HS-5 (cell line): ENCODE results near the gene RPTOR.

ENCODE experiments used
- DNase-seq: peaks from one replicate; pipeline ENCODE4 v3.0.0-alpha.2; 2012; ENCODE audit warnings: low read depth

The RPTOR gene

DNA sequence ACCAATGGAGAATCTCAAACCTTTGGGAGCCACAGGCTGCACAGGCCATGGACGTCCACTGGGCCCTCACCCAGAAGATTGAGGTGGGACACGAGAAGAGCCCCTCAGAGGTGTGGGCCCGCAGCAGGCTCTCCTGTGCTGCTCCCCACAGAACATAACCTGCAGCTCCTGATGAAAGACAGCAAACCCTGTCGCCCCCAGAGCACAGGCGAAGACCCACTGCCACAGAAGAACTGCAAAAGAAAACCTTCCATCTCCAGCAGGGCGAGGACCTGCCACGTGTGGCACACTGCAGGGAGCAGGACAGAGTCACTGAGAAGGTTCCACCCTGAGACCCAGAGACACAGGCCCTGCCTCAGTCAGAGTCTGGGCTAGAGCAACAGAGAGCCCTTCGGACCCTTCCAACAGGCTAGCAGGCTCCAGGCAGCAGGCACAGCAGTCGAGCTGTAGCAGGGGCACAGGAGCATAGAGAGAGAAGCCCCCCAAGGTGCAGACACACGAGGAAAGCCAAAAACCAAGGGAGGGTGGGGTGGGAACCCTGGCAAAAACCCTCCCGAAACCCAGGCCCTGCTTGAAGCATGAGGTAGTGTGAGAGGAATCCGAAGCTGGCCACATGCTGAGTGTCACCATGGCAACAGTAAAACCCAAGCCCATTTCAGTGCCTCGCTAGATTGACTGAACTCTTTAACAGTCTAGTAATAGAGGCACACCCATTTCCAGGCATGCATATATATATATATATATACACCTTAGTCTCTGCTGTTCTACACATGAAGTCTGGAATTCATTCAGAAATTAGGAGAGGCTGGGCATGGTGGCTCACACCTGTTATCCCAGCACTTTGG is 387.0 kb downstream of the RPTOR start:
- peak; percentile 32 for DNase-seq

DNA sequence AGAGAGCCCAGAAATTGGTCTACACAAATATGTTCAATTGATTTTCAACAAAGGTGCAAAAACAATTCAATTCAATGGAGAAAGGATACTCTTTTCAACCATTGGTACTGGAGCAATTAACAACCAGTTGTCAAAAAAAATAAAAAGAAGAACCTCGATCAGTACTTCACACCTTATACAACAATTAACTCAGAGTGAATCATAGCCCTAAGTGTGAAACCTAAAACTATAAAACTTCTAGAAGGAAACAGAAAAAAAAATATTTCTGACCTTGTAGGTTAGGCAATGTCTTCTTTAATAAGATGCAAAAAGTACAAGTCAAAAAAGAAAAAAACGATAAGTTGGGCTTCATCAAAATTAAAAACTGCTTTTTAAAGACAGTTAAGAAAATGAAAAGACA is 390.9 kb downstream of the RPTOR start:
- DNase-seq = no peak

DNA sequence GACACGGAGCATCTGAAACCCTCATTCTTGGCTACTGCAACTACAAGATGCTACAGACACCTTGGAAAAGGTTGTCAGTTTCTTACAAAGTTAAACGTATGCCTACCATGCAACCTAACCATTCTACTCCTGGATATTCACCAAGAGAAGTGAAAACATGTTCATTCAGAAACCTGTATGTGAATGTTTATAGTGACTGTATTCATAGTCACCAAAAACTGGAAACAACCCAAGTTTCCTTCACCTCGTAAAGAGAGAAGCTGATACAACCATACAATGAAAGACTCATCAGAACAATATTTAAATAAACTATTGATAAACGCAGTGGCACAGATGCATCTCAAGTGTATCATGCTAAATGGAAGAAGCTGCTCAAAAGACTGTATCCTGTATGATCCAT is 391.6 kb downstream of the RPTOR start:
- no peak for DNase-seq

DNA sequence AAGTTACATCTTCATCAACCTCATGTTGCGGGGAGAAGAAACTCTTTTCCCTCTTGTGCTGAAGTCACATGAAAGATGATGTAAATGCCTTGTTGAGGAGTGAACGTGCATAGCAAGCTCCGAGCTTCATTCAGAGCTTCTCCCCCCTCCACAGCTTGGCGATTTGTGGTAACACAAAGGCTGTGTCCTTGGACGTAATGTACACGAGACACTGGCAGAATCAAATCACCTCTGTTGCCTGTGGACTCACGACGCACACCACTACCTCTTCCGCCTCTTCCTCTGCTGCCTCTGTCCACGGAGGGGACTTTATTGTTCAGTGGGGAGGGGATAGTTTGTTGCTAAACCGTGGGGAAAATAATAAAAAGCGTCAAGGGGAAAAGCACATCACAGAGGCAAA is 392.1 kb downstream of the RPTOR start:
- DNase-seq = no peak

DNA sequence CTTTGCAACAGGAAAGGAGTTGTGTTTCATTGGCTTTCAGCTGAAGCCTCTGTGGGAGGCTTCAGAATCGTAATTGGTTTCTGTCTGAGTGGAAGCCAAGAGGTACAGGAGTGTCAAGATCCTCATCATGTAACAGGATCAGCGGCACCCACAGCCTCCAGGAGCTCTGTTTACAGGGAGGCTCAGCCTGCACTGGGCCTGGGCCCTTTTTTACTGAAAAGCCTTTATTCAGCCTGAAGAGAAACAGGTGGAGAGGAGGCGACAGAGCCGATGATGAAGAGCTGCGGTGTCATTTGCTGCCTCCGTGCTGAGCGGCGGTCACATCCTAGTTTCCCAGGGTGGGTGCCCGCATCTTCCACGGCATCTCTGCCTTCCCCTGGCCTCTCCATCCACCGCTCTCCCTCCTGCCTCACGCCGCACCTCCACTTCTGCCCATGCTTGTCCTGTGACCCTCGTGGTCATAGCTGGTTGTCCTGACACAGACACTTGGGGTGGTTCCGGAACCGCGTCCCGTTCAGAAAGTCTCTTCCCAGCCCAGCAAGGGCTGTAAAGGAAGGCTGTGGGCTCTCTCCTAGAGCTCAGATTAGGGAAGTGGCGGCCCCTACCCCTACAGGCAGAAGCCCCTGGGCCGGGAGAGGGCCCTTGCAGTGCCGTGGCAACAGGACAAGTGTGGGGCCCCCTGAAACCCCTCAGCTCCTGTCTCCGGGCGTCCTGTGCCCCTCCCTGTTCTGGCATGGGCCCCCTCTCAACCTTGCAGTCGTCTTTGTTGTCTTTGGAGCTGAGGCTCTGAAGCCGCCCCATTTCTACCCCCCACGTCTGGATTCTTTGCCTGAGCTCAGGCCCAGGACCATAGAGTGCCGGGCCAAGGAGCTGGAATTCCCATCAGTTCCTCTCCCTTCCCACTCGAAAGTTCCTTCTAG is 393.1 kb downstream of the RPTOR start:
- no peak for DNase-seq

DNA sequence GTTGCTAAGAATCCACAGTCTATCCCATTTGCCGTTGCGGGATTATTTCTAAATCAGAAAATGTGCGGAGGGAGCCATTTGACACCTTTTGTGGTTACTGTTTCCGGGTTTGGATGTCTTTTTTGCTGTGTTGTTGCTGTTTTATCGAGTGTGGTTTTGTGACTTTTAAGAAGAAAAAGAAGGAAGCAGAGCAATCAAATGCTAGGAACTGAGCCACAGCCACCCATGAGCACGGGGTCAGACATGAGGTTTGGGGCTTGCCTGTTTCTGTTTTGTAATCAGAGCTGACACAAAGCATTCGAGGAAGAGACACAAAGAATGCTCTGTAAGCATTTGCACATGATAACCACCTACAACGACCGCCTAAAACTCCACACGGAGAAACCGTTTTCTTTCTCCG is 393.9 kb downstream of the RPTOR start:
- DNase-seq = no peak

DNA sequence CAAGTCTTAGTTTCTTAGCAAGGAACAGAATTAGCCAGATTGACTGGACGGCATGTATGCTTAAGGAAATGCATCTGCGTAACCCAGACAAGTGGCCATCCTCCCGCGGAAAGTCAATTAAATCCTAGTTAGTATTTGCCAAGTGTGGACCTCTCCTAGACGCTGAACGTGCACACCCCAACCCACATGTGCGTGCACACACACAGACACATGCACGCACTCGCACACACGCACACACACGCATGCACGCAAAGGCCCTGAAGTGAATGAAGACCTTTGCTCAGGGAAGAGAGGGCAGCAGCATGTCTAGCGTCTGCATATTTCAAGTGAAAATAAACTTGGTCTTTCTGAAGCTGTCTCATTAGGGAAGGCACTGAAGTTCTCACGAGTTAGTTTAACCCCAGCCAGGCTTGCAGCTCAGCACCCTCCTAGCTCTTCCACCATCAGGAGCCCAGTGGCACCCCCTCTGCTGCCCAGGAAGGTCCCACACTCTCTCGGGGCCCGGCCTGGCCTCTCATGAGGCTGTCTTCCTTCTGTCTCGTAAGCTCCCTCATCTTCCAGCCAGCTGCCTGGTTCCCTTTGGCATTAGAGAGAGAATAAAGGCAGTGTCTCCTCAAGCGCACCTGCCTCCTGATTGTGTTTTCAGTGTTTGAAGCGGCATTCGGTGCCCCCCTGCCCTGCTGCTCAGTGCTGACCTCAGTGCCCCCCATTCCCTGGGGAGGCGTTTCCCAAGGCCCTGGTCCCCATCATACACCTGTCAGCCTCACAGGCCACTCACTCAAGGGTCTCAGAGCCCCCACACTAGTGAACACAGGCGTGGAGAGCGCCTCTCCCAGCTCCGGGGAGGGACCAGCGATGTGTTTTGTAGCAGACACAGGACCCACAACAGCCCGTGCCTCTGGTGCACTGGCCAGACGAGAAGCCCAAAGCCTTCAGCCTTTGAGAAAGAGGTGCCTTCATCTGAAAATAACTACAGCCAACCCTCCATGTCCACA is 394.8 kb downstream of the RPTOR start:
- DNase-seq = no peak

DNA sequence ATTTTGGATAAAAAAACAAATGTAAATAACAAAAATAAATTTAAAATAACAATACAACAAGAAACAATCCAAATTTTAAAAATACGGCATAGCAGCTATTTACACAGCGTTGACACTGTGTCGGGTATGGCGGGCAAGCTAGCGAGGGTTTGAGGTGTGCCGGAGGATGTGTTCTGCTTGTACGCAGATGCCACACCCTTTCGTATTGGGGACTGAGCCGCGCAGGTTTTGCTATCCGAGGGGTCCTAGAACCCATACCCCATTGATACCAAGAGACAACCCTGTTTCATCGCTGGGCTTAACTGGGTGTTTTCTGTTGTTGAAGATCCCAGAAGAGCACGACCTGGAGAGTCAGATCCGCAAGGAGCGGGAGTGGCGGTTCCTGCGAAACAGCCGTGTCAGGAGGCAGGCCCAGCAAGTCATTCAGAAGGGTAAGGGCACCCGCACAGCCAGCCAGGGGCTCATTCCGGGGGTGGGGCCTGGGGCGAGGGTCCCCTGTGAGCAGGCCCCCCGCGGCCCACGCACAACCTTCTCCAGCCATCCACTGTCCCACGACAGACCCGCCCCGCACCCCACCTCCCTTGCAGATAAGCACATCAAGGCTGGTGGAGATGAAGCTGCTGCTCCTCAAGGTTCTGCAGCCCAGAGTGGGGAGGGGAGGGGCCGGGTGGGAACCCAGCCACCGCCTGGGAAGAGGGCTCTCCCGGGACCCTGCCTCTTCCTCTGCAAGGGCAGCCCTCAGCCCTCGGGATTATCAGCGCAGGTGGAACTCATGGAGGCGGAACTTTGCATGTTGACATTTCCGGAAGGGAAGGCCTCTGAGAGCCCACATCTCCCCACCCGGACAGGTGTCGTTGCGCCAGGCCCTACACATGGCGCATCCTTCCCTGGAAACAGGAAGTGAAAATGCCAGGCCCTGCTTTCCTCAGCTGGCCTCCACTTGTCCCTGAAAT is 395.8 kb downstream of the RPTOR start:
- DNase-seq = no peak

DNA sequence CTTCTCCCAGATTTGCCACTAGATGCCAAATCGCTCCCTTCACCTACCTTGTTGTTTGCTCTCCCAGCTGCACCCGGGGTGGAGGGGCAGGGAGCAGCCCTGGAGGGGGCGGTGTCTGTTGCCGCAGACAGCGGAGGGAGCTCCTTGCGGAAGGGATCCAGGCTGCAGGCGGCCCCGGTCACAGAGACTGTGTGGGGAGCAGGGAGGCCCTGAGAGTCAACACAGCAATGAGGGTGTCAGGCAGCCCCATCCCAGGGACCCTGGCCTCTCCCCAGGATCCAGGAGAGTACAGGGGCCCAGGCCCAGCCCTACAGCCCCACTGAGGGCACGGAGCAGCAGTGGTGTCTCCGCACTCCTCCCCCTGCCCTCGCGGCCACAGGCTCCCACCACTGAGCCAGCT is 396.5 kb downstream of the RPTOR start:
- DNase-seq = no peak

DNA sequence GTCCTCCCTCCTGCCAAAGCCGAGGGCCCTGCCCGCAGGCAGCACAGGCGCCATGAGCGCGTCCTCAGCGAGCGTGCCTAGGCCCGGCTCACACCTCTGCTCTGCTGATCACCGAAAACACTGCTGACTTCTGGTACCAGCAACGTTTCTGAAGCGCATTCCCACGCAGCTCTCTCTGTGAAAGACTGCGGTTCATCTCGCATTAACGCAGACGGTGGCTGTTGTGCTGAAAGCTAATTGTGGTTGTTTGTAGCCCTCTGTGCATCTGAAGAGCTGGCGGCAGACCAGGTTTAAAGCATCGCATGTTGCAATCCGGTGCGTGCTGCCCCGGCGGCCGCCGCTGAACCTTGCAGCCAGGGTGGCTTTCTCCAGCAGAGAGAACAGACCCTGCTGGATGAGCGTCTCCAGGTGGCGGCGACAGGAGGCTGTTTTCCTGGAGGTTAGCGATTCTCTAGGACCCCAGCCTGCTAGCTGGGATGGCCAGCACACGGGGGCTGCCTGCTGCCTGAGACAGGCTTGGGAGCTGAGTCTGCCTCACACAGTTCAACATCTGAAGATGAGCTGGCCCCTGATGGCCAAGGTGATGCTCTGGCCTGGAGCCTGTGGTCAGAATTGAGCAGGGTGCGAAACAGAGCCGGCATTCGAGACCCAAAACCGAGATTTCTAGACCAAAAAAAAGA is 397.2 kb downstream of the RPTOR start:
- DNase-seq = no peak

DNA sequence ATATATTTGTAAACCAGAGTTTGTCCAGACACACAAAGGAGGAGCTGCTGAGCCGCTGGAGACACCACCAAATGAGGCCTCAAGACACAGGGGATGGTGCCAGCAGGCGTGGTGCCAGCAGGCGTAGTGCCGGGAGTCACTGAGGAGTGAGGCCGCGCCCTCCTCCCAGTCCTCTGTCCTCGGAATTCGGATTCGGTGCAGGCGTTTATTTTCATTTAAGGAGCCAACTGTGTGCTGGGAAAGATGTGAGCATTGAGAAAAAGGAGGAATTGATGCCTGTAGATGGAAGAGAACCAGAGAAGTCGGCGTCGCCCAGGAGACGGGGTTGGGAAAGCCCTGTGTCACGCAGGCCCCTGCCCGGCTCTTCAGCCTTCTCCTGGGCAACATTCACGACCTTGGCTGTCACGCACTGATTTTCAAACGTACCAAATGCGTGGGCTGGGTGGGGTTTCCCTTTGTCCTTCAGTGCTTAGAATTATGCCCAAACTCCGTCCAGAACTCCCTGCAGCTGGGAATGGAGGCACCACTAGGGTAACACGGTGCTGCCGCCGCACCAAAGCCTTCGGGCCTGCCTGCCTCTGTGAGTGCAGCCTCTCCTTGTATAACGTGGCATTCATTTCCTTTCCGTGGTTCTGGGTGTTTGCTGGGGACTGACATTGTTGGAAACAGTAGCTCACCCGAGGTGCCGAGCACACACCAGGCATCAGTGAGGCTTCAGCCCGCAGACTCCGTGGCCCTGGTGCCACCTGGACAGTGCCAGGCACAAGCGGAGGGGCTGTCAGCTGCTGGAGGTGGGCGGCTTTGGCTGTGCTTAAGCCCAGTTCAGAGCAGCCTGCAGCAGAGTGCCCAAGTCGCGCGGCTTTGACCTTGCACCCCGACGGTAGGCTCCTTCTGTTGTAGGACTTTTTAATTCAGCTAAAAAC is 398.0 kb downstream of the RPTOR start:
- no peak for DNase-seq

DNA sequence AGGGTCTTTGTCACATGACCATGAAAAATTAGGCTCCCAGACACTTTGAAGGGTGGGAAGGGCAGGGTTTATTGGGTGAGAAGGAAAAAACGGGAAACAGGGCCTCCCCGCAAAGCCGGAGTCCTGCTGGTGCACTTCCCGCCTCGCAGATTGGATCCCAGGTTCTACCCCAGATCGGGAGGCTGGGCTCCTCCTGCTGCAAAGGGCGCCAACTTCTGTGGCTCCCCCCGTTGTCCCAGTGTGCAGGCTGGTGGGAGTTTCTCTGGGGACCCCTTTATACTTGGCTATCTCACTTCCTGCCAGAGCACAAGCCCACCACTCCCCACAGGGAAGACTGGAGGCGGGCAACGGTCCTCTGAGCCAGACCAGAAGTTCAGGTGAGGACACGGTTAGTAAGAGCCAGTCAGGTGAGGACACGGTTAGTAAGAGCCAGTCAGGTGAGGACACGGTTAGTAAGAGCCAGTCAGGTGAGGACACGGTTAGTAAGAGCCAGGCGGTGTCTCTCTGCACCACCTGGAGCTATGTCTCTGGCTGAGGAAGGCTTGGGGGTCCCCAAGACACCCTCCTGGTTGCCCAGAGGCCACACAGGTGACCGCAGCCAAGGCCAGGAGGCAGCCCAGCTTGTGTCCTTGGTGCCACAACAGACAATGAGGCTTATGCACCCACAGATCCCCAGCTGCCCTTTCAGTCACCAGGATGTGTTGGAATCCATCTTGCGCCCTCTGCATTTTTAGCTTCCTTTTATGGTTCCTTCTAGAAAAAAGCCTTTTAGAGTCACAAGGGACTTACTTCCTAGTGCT is 398.9 kb downstream of the RPTOR start:
- DNase-seq = no peak

DNA sequence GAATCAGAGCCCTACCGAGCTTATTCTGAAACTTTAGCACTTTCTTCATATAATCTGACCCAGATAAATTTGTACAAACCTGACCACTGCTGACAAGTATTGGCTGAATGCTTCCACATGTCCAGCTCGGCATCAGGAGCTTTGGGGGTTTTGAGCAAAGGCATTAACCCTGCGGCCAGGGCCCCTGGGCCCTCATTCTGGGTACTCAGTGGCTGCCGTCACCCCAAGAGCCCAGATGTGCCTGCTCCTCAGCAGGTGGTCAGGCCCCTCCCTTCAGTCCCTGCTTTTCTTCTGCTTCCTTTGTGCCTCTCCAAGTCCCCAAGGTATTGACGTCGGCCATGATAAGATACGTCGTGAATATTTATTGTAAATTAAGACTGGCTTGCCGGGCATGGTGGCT is 399.7 kb downstream of the RPTOR start:
- no peak for DNase-seq

DNA sequence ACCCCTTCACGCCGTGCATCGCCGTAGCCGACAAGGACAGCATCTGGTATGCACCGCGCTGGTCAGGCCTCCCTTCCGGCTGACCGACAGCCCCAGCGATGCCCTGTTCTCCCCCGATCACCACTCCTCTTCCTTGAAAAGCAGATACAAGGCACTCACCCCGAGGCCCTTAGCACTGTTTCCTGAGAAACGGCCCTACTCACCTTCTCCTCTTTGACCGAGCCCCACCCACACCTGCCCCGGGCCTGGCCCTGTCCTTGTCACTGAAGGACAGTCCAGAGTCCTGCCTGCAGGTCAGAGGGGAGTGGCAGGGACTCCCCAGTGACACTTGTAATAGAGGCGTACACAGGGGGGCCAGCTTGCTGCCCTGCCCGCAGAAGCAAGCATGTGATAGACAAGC is 401.1 kb downstream of the RPTOR start:
- no peak for DNase-seq

DNA sequence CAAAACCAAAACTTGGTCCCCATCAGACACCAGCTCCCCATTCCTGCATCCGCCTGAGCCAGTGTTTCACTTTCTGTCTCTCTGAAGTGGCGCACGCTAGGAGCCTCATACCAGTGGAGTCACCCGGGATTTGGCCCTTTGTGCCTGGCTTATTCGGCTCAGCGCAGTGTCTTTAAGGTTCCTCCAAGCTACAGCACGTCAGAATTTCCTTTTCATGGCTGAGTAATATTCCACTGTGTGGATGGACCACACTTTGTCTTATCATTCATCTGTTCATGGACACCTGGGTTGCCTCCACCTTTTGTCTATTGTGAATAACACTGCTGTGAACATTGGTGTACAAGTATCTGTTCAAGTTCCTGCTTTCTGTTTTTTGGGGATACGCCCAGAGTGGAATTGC is 401.8 kb downstream of the RPTOR start:
- no peak for DNase-seq

DNA sequence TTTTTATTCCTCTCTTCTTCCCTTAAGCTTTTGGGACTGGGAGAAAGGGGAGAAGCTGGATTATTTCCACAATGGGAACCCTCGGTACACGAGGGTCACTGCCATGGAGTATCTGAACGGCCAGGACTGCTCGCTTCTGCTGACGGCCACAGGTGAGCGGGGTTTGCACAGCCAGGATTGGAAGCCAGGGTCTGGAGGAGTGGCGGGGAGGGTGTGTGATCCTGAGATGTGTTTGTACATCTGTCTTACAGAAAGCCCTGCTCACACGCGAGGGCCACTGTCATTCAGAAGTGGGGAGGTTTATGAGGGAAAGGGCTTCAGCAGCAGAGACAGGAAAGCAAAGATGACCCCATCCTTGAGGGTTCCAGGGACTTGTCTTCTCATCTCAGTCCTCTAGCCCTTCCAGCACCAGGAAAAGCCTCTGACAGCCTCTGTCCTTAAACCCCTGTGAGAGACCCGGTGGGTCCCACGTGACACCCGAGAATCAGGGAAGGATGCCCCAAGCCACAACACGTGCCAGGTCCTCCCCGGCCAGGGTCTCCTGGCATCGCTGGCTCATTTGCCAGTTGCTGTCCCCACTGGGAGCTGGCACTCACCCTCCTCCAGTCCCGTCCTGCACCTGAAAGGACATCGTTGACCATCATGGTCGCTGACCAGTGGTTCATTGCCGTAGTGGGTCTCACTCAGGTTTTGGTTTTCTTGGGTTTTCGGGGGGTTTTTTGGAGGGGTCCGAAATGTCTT is 402.7 kb downstream of the RPTOR start:
- DNase-seq = no peak
